H9 (cell line): ENCODE data around the gene SORCS2. TPM values are rescaled to one million over a fixed set of nuclear protein-coding genes. Genes with fewer than 3 reads are reported as not detected.

Experiments used
- DNase-seq: peaks from one replicate; pipeline ENCODE4 v3.0.0-alpha.2; 2017
- H2AFZ ChIP-seq: one replicate; pipeline ENCODE4 v1.6.1; 2013; ENCODE audit warnings: mild to moderate bottlenecking, low read length, control low read depth, moderate library complexity
- H2AK5ac ChIP-seq: 2 replicates; pipeline ENCODE4 v1.6.1; 2013; ENCODE audit warnings: low read length, control low read depth, mixed read lengths; ENCODE audit not compliant: insufficient read length
- H2BK120ac ChIP-seq: one replicate; pipeline ENCODE4 v1.6.1; 2013; ENCODE audit warnings: low read depth, mild to moderate bottlenecking, low read length, control low read depth, inconsistent platforms; ENCODE audit not compliant: poor library complexity, severe bottlenecking
- H2BK12ac ChIP-seq: 2 replicates; pipeline ENCODE4 v1.6.1; 2013; ENCODE audit warnings: low read length, control low read depth, mixed read lengths, low read depth; ENCODE audit not compliant: insufficient read length
- H2BK15ac ChIP-seq: 2 replicates; pipeline ENCODE4 v1.6.1; 2013; ENCODE audit warnings: low read depth, low read length, control low read depth
- H2BK20ac ChIP-seq: one replicate; pipeline ENCODE4 v1.6.1; 2013; ENCODE audit warnings: low read depth, mild to moderate bottlenecking, low read length, control low read depth, inconsistent platforms; ENCODE audit not compliant: poor library complexity, severe bottlenecking
- H2BK5ac ChIP-seq: 2 replicates; pipeline ENCODE4 v1.6.1; 2013; ENCODE audit warnings: low read length, control low read depth, mixed read lengths; ENCODE audit not compliant: insufficient read length
- H3K14ac ChIP-seq: 2 replicates; pipeline ENCODE4 v1.6.1; 2013; ENCODE audit warnings: low read length, control low read depth; ENCODE audit not compliant: insufficient read depth
- H3K18ac ChIP-seq: 2 replicates; pipeline ENCODE4 v1.6.1; 2013; ENCODE audit warnings: low read depth, mild to moderate bottlenecking, mixed read lengths, low read length, control low read depth; ENCODE audit not compliant: insufficient read length
- H3K23ac ChIP-seq: 2 replicates; pipeline ENCODE4 v1.6.1; 2013; ENCODE audit warnings: low read length, control low read depth, mixed read lengths, low read depth; ENCODE audit not compliant: insufficient read length
- H3K23me2 ChIP-seq: 2 replicates; pipeline ENCODE4 v1.6.1; 2013; ENCODE audit warnings: low read depth, mild to moderate bottlenecking, mixed read lengths, low read length, control low read depth; ENCODE audit not compliant: insufficient read length, poor library complexity, severe bottlenecking
- H3K27ac ChIP-seq: 2 replicates; pipeline ENCODE4 v1.5.1; 2013; ENCODE audit warnings: low read length, control low read depth, mixed read lengths, low read depth; ENCODE audit not compliant: insufficient read length
- H3K27me3 ChIP-seq: 2 replicates; pipeline ENCODE4 v1.6.1; 2013; ENCODE audit warnings: low read length, control low read depth, inconsistent platforms; ENCODE audit not compliant: insufficient read depth
- H3K4ac ChIP-seq: 2 replicates; pipeline ENCODE4 v1.6.1; 2013; ENCODE audit warnings: low read depth, mild to moderate bottlenecking, control low read depth, inconsistent platforms, low read length, moderate library complexity
- H3K4me1 ChIP-seq: 2 replicates; pipeline ENCODE4 v1.6.1; 2013; ENCODE audit warnings: low read length, control low read depth, inconsistent platforms; ENCODE audit not compliant: insufficient read depth
- H3K4me2 ChIP-seq: 2 replicates; pipeline ENCODE4 v1.6.1; 2013; ENCODE audit warnings: low read length, control low read depth, mixed read lengths; ENCODE audit not compliant: insufficient read length, insufficient read depth
- H3K56ac ChIP-seq: 2 replicates; pipeline ENCODE4 v1.6.1; 2013; ENCODE audit warnings: low read depth, mild to moderate bottlenecking, mixed read lengths, low read length, control low read depth; ENCODE audit not compliant: insufficient read length
- H3K79me1 ChIP-seq: 2 replicates; pipeline ENCODE4 v1.6.1; 2013; ENCODE audit warnings: low read depth, mild to moderate bottlenecking, moderate library complexity, low read length, control low read depth, inconsistent platforms; ENCODE audit not compliant: insufficient read depth, poor library complexity, severe bottlenecking
- H3K79me2 ChIP-seq: 2 replicates; pipeline ENCODE4 v1.6.1; 2013; ENCODE audit warnings: low read length, control low read depth, inconsistent platforms; ENCODE audit not compliant: insufficient read depth
- H3K9ac ChIP-seq: 2 replicates; pipeline ENCODE4 v1.6.1; 2013; ENCODE audit warnings: low read length, control low read depth, mixed read lengths; ENCODE audit not compliant: insufficient read length; ENCODE audit errors: extremely low read depth
- H3K9me3 ChIP-seq: one replicate; pipeline ENCODE4 v1.6.1; 2013; ENCODE audit warnings: low read depth, low read length, inconsistent platforms; ENCODE audit not compliant: control insufficient read depth
- H3T11ph ChIP-seq: one replicate; pipeline ENCODE4 v1.6.1; 2013; ENCODE audit warnings: mild to moderate bottlenecking, low read length, control low read depth, inconsistent platforms
- H4K20me1 ChIP-seq: one replicate; pipeline ENCODE4 v1.6.1; 2013; ENCODE audit not compliant: control insufficient read depth, insufficient read length, insufficient read depth
- H4K5ac ChIP-seq: 2 replicates; pipeline ENCODE4 v1.6.1; 2013; ENCODE audit warnings: low read depth, mild to moderate bottlenecking, mixed read lengths, low read length, control low read depth; ENCODE audit not compliant: insufficient read length
- H4K8ac ChIP-seq: replicated peaks from 2 replicates; pipeline ENCODE4 v1.6.1; 2013; ENCODE audit warnings: low read length, control low read depth, mixed read lengths, low read depth; ENCODE audit not compliant: insufficient read length
- H4K91ac ChIP-seq: 2 replicates; pipeline ENCODE4 v1.6.1; 2013; ENCODE audit warnings: low read depth, mild to moderate bottlenecking, moderate library complexity, mixed read lengths, low read length, control low read depth; ENCODE audit not compliant: insufficient read length
- H3K27ac Mint-ChIP-seq, 3 experiments: 2 replicates in 2 of 3; 3 replicates in 1 of 3; pipeline ENCODE4 v1.8.0; 2020 to 2021; ENCODE audit warnings: mixed read lengths in 3 of 3, mild to moderate bottlenecking in 1 of 3, moderate library complexity in 1 of 3
- H3K27me3 Mint-ChIP-seq: 2 replicates; pipeline ENCODE4 v1.8.0; 2021; ENCODE audit warnings: low read depth, mild to moderate bottlenecking, moderate library complexity, mixed read lengths
- H3K36me3 Mint-ChIP-seq, 3 experiments: 2 replicates in 2 of 3; 3 replicates in 1 of 3; pipeline ENCODE4 v1.8.0; 2020 to 2021; ENCODE audit warnings: low read depth in 3 of 3, mixed read lengths in 3 of 3; ENCODE audit not compliant: insufficient read depth in 1 of 3
- H3K4me1 Mint-ChIP-seq, 2 experiments: 2 replicates each; pipeline ENCODE4 v1.8.0; 2020; ENCODE audit warnings: mixed read lengths in 2 of 2
- H3K4me3 Mint-ChIP-seq, 2 experiments: 2 replicates in 1 of 2; 3 replicates in 1 of 2; pipeline ENCODE4 v1.8.0; 2020 to 2021; ENCODE audit warnings: mild to moderate bottlenecking in 2 of 2, mixed read lengths in 2 of 2, moderate library complexity in 1 of 2
- H3K9me3 Mint-ChIP-seq, 2 experiments: 2 replicates in 1 of 2; 3 replicates in 1 of 2; pipeline ENCODE4 v1.8.0; 2020; ENCODE audit warnings: mild to moderate bottlenecking in 2 of 2, mixed read lengths in 2 of 2, moderate library complexity in 1 of 2
- WGBS: extraction: QIAGEN DNeasy Blood & Tissue Kit; methylation state at CpG from one replicate; pipeline ENCODE4 v1.1.7; 2013; ENCODE audit warnings: missing lambda C conversion rate, low lambda C conversion rate, mixed read lengths; ENCODE audit not compliant: insufficient read length; ENCODE audit errors: extremely low coverage; 5-methylcytosine and 5-hydroxymethylcytosine counted together
- total RNA-seq: library from RNA; stranded (reverse); gene quantifications from 2 replicates; pipeline ENCODE4 v1.2.1, GENCODE V29; 2021
- TF ChIP-seq, protein P1 (sequence below): fragments of 200-600 bp; sonication (generic); conservative IDR thresholded peaks from 3 replicates; pipeline ENCODE4 v1.8.0; 2021; ENCODE audit warnings: antibody characterized with exemption, mild to moderate bottlenecking

SORCS2 gene
- total RNA-seq, 1 experiment from 2014 or later, result 0.57 TPM

- H2AFZ ChIP-seq, result no peak overlapping the region
- no peaks in the 10 kb centered on the region for H3K23me2 ChIP-seq
- H3K36me3 Mint-ChIP-seq, result no peaks in the 10 kb centered on the region; a peak in 1 of 7 replicates
- H3K9me3 ChIP-seq, result no peaks in the 10 kb centered on the region
- peaks cover 0 to 6% of the 10 kb centered on the region in 2 experiments; a peak in 1 of 4 replicates for H3K4me1 Mint-ChIP-seq
- H3K18ac ChIP-seq, result no peak overlapping the region
- no peak overlapping the region for H3K4me3 Mint-ChIP-seq
- H3K14ac ChIP-seq, result no peak overlapping the region; the same call in 1 of the 2 replicates
- no peaks in the 10 kb centered on the region for H3K9me3 Mint-ChIP-seq
- no peak overlapping the region for H3K27ac Mint-ChIP-seq
- no peaks in the 10 kb centered on the region for H3K4me1 ChIP-seq
- H2BK12ac ChIP-seq, result no peak overlapping the region
- TF ChIP-seq, protein P1, sequence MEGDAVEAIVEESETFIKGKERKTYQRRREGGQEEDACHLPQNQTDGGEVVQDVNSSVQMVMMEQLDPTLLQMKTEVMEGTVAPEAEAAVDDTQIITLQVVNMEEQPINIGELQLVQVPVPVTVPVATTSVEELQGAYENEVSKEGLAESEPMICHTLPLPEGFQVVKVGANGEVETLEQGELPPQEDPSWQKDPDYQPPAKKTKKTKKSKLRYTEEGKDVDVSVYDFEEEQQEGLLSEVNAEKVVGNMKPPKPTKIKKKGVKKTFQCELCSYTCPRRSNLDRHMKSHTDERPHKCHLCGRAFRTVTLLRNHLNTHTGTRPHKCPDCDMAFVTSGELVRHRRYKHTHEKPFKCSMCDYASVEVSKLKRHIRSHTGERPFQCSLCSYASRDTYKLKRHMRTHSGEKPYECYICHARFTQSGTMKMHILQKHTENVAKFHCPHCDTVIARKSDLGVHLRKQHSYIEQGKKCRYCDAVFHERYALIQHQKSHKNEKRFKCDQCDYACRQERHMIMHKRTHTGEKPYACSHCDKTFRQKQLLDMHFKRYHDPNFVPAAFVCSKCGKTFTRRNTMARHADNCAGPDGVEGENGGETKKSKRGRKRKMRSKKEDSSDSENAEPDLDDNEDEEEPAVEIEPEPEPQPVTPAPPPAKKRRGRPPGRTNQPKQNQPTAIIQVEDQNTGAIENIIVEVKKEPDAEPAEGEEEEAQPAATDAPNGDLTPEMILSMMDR, result no peak
- H2AK5ac ChIP-seq, result no peak overlapping the region
- H3K27me3 ChIP-seq, result no peaks in the 10 kb centered on the region
- no peak overlapping the region for H3K27ac ChIP-seq
- no peak overlapping the region for H3K9ac ChIP-seq
- H2BK15ac ChIP-seq, result no peak overlapping the region
- no peak overlapping the region for H4K5ac ChIP-seq
- H4K8ac ChIP-seq, result no peak overlapping the region
- H4K20me1 ChIP-seq, result no peaks in the 10 kb centered on the region
- H3T11ph ChIP-seq, result no peak overlapping the region
- no peak overlapping the region for H4K91ac ChIP-seq
- WGBS, result no CpG with 5 or more reads among the region's 16 CpGs
- H2BK120ac ChIP-seq, result no peak overlapping the region
- no peaks in the 10 kb centered on the region for H3K79me1 ChIP-seq
- no peak overlapping the region for H3K23ac ChIP-seq
- H3K79me2 ChIP-seq, result no peaks in the 10 kb centered on the region
- H2BK20ac ChIP-seq, result no peak overlapping the region
- no peak for DNase-seq
- no peak overlapping the region for H3K56ac ChIP-seq
- H3K27me3 Mint-ChIP-seq, result peaks cover 2% of the 10 kb centered on the region; the same call in 1 of the 2 replicates
- no peak overlapping the region for H3K4ac ChIP-seq
- H2BK5ac ChIP-seq, result no peak overlapping the region
- no peak overlapping the region for H3K4me2 ChIP-seq
Measured at GRCh38 chr4:7499661-7500060, 307.3 kb downstream of the SORCS2 start.
